BJ (cell line): ENCODE measurements around the gene TPX2. TPM values are rescaled to one million over a fixed set of nuclear protein-coding genes. Genes with fewer than 3 reads are reported as not detected.

Experiments
- CTCF ChIA-PET: fragments of 350-600 bp; formaldehyde crosslinking; extraction: SDS; loops from one replicate; lab custom pipeline; 2021; ENCODE audit warnings: antibody characterized with exemption, inconsistent platforms; lab: Yijun Ruan, JAX
- POLR2A ChIA-PET: fragments of 300-600 bp; sonication (Branson Sonifier 250); formaldehyde crosslinking; extraction: SDS; loops from one replicate; lab custom pipeline; 2021; ENCODE audit warnings: antibody characterized with exemption; lab: Charles Lee
- DNase-seq: peaks from one replicate; pipeline ENCODE4 v3.0.0-alpha.2; 2011; ENCODE audit warnings: low read depth
- H3K27me3 ChIP-seq: 2 replicates; pipeline ENCODE4 v1.6.0; 2011; ENCODE audit warnings: low read length; ENCODE audit not compliant: control insufficient read depth, insufficient read depth
- H3K36me3 ChIP-seq: 2 replicates; pipeline ENCODE4 v1.5.1; 2011; ENCODE audit warnings: low read length; ENCODE audit not compliant: control insufficient read depth, insufficient read depth
- H3K4me3 ChIP-seq: 2 replicates; pipeline ENCODE4 v1.5.1; 2011; ENCODE audit warnings: low read depth, mild to moderate bottlenecking, control low read depth, low read length
- polyA plus RNA-seq: library from polyadenylated mRNA; depleted of rRNA; stranded (reverse); fragments of >200 nt; gene quantifications from 2 replicates; pipeline ENCODE4 v1.2.3, GENCODE V29; 2011
- TF ChIP-seq, protein P1 (sequence below): IDR thresholded peaks from 2 replicates; pipeline ENCODE4 v1.5.1; 2011; ENCODE audit warnings: low read depth, mild to moderate bottlenecking, control low read depth, inconsistent platforms, low read length, moderate library complexity; ENCODE audit not compliant: insufficient read depth

TPX2 gene
- polyA plus RNA-seq, 1 experiment = 29.9 TPM

DNA sequence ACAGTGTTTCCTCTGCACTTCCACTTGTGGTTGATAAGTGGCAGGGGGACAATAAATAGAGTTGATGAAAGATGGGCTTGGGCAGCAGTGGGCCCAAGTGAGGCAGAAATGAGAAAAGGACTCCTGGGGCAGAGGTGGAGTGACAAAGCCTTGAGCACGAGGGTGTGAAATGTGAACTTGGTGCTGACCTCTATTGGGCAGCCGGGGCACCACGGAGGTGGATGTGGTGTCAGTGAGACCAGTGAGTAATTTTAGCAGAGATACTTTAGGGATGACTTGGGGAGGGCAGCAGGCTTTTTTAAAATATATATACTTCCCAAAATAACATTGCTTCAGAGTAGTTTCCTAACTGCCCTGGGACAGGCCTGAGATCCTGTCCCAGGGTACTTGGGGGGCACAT lies 49.5 kb downstream of the TPX2 start:
- no peak for DNase-seq
- H3K4me3 ChIP-seq = no peak overlapping the region
- POLR2A ChIA-PET = no interaction called here
- no peaks in the 10 kb centered on the region for H3K27me3 ChIP-seq
- CTCF ChIA-PET = interaction anchor here (0.9 to 1.2 kb wide), 3 partner anchors 20 to 64 kb away, joined by 3 to 5 read pairs (median 3); no protein-coding TSS in a partner anchor
- H3K36me3 ChIP-seq = peaks cover 1% of the 10 kb centered on the region; the same call in 1 of the 2 replicates
- TF ChIP-seq, protein P1, sequence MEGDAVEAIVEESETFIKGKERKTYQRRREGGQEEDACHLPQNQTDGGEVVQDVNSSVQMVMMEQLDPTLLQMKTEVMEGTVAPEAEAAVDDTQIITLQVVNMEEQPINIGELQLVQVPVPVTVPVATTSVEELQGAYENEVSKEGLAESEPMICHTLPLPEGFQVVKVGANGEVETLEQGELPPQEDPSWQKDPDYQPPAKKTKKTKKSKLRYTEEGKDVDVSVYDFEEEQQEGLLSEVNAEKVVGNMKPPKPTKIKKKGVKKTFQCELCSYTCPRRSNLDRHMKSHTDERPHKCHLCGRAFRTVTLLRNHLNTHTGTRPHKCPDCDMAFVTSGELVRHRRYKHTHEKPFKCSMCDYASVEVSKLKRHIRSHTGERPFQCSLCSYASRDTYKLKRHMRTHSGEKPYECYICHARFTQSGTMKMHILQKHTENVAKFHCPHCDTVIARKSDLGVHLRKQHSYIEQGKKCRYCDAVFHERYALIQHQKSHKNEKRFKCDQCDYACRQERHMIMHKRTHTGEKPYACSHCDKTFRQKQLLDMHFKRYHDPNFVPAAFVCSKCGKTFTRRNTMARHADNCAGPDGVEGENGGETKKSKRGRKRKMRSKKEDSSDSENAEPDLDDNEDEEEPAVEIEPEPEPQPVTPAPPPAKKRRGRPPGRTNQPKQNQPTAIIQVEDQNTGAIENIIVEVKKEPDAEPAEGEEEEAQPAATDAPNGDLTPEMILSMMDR = peak; percentile 32; the same call in 1 of the 2 replicates

DNA sequence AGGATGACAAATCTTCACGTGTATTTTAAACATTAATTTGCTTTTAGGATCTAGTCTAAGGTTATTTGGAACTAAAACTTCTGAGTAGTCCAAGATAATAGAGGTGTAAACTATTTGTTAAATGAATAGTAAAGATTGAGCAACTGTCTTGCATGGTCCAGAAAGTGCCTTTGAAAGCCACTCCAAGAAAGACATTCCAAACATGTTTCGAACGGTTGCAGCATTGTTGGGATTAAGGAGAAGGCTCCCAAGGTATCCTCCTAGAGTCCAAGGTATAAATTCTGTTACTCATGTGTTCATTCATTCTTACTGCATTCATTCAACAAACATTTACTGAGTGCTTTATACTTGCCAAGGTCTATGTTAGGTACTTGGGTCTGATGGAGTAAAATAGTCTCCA lies 51.3 kb downstream of the TPX2 start:
- Histone ChIP-seq H3K27me3 (no peaks in the 10 kb centered on the region), H3K4me3 (no peak overlapping the region), H3K36me3 (peaks cover 1% of the 10 kb centered on the region; the same call in 1 of the 2 replicates)
- ChIA-PET POLR2A (no interaction called here), CTCF (no interaction called here)
- DNase-seq = no peak
- TF ChIP-seq, protein P1 = no peak

DNA sequence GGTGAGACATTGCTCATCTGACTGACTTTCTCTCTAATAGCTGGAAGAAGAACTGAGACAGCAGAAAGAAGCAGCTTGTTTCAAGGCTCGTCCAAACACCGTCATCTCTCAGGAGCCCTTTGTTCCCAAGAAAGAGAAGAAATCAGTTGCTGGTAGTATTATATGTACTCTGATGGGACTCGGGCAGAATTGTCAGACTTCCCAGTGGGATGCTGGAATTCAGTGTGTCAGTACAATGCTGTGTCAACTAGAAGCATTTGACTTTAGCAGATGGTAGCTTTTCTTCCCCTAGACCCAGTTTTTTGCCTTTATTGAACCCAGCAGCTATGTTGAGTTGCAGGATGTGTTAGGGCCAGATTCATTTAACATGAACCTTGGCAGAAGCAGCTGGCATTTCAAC lies 58.3 kb downstream of the TPX2 start:
- CTCF ChIA-PET = no interaction called here
- DNase-seq = no peak
- POLR2A ChIA-PET = interaction anchor here (0.6 kb wide), 1 partner anchor 15 kb away, joined by 3 read pairs; no protein-coding TSS in a partner anchor
- Histone ChIP-seq H3K4me3 (no peak overlapping the region), H3K27me3 (no peaks in the 10 kb centered on the region), H3K36me3 (0 out of 2 replicates have a peak, but pooled peaks cover 1% of the 10 kb centered on the region)
- TF ChIP-seq, protein P1 = no peak

DNA sequence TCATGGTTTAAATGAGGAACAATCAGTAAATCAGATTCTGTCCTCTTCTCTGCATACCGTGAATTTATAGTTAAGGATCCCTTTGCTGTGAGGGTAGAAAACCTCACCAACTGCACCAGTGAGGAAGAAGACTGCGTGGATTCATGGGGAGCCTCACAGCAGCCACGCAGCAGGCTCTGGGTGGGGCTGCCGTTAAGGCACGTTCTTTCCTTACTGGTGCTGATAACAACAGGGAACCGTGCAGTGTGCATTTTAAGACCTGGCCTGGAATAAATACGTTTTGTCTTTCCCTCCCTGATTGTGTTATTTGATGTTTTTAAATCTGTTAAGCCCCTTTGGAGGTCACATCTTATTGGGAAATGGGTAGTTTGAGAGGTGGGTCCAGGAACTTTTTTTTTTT lies 62.4 kb downstream of the TPX2 start:
- TF ChIP-seq, protein P1 = no peak
- CTCF ChIA-PET = no interaction called here
- Histone ChIP-seq H3K36me3 (peaks cover 1% of the 10 kb centered on the region), H3K4me3 (no peak overlapping the region), H3K27me3 (no peaks in the 10 kb centered on the region)
- no peak for DNase-seq
- POLR2A ChIA-PET = no interaction called here

DNA sequence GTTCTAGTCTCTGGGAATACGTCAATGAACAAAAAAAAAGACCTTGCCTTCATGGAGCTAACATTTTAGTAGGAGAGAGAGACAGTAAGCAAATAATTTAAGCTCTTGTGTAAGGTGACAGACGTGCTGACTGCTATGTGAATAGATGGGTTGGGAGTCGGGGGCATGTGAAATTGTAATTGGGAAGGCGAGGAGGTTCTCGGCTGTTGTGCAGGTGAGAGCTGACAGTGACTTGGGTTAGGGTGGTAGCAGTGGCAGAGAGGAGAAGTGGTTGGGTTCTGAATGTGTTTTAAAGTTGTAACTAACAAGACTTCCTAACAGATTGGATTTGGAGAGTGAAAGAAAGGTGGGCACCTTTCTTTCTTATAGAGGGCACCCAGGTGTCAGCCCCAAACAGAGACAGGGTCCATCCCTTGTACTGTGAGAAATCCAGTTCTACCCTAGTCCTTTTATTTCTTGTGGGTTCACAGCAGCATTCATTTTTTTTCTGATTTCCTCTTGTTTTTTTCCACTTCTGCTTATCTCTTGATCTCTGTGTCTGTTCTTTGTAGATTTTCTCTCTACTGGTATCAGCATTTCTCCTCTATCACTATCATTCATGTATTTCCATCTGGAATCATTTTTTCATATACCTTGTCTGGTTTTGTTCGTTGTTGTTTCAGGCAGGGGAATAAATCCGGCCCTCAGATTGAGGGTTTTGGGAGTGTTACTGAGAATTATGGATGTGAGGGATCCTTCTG lies 64.6 kb downstream of the TPX2 start:
- TF ChIP-seq, protein P1 = no peak
- POLR2A ChIA-PET = no interaction called here
- CTCF ChIA-PET = interaction anchor here (0.6 kb wide), 1 partner anchor 8 kb away, joined by 3 read pairs; no protein-coding TSS in a partner anchor
- DNase-seq = no peak
- no peaks in the 10 kb centered on the region for H3K27me3 ChIP-seq
- no peak overlapping the region for H3K4me3 ChIP-seq
- peaks cover 1% of the 10 kb centered on the region for H3K36me3 ChIP-seq
